Stimulated activated CD8-positive, alpha-beta memory T cell treated with anti-CD3 and anti-CD28 coated beads, Interleukin-4, amount 100 ng/mL, for 24 hours (primary cell): ENCODE data around the gene PRPF6.

Experiments used
- DNase-seq: peaks from one replicate; pipeline ENCODE4 v3.0.0-alpha.2; 2020; ENCODE audit warnings: low read depth

The PRPF6 gene

DNA sequence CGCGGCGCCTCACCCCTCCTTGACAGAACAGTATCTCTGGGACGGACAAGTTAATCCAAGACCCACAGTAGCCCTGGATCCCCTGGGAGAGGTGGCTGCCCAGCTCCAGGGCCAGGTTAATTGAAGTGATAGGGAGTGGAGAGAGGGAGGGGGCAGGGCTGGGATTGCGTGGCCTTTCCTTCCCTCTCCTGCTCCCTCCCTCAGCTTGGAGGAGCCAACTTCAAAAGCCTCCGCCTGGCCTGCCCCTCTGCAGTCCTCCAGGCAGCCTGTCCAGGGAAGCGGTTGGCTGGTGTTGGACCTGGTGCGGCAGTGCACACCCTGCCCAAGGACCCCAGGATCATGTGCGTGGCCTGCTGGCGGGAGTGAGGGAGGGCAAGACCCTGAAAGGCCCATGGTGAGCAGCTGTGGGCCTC lies 55.0 kb downstream of the PRPF6 start, which contains the start of gene C20orf204:
Gene C20orf204 (plus strand): TSS at position 250 of the 413 bp plus-strand sequence. CDS start 142 bp downstream, at position 392.
- no peak for DNase-seq

DNA sequence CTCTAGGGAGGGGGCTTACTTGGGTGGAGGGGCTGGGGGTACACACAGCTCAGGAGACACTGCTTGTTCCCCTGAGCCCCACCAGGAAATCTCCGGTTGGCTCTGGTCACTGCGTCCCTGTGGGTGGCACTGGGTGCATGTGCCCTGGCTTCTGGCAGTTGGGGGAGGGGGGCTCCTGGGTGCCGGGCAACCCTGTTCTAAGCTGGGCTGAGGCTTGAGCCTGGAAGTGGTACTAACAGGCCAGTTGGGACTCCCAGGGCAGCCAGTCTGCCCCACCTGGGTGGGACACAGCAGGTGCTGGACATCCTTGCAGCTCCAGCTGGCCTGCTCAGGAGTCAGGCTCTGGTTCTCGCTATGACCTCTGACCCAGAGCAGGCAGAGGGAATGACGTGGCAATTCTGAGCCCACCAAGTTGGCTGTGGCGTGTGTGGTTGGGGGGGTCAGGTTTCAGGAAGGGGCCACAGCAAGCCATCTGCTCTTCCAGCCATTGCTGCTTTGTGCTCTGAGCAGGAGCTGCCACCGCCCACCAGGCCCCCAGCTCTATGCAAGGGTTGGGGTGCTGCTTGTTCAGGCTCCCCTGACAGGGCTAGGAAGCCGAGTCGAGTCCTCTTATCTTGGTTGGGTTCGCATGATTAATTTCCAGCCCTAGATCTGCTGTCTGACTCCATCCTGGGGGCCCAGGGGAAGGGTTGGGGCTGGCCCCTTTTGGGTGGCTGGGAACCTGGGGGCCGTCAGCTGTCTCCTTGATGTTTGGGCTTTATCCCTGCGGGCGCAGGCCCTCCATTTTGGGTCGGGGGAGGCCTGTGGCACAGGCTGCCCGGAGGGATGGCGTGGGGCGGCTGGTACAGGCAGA lies 55.6 kb downstream of the PRPF6 start:
- DNase-seq = no peak

DNA sequence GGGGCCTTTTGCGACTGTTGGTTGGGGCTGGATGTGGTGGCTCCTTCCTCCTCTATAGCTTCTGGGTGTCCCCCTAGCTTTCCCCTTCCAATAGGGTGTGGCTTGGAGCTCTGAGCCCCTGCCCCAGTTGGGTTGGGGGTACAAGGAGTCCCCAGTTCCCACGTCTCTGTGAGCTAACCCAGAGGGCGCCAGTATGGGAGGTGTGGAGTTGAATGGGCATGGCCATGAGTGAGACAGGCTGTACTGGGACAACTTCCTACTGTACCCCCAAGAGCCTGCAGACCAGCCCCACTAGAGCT lies 56.2 kb downstream of the PRPF6 start:
- no peak for DNase-seq

DNA sequence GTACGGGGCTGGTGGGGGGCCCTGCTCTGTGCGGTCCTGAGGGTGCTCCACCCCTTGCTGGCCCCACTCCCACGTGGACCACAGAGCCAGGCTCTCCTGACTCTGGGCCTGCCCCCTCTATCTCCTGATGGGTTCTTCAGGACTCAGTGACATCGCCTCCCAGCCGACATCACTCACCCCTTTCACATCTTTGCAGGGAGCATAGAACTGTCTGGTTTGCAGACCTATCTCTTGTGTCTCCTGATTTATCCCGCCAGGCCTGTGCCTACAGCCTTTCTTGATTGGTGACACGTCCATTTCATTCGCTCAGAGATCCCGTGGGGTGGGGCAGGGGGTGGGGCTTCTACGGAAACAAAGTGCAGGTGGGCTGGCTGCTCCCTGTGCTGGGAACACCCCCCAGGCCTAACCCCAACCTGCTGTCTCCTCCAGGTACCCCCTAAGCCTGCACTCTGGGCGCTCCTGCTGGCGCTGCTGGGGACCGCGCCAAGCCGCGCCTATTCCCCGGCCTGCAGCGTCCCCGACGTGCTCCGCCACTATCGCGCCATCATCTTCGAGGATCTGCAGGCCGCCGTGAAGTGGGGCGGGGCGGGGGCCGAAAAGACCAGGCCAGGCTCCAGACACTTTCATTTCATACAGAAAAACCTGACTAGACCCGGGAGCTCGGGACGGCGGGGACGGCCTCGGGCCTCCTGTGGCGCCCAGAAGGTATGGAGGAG lies 56.7 kb downstream of the PRPF6 start:
- DNase-seq = no peak

DNA sequence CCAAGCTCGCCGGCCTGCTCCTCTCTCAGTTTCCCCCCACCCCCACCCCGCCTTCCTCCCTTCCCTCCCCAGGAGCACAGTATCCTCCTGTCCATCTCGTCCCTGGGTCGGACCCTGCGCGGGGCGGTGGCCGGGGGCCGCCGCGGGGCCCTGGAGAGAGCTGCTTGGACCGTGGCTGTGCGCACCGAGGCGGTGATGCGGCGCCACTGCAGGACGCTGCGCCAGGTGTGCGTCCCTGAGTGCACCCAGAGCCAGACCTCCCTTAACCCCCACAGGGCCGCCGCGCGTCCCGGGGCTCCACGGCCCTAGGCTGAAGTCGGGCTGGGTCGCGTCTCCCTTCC lies 57.3 kb downstream of the PRPF6 start:
- DNase-seq = no peak

DNA sequence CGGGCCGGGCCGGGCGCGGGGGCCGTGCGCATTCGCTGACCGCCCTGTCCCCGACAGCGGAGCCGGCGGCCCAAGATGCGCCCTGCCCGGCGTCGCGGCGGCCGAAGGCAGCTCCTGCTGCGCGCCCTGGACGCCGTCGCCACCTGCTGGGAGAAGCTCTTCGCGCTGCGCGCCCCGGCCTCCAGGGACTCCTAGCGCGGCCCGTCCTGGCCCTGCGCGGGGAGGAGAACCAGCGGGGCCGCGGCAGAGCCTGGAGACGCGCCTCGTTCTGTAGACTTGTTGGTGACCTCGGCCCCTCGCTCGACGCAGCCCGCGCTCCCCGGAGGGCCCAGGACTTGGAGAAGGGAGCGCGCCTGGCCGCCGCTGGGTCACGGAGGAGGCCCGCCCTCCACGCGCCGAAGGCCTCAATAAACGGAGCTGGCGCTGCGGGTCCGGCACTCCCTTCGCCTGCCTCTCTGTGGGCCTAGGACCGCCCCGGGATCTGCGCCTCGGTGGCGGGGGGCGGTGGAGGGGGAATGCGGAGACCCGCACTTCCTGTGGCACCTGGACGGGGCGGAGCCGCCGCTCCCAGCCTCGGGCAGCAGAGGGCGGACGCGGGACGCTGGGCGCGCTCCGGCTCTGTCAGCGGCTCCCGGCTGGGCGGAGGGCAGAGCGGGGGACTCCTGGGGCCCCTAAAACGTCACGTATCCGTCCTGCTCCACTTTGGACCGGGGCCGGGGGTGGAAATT lies 57.8 kb downstream of the PRPF6 start:
- peak; percentile 63 for DNase-seq

DNA sequence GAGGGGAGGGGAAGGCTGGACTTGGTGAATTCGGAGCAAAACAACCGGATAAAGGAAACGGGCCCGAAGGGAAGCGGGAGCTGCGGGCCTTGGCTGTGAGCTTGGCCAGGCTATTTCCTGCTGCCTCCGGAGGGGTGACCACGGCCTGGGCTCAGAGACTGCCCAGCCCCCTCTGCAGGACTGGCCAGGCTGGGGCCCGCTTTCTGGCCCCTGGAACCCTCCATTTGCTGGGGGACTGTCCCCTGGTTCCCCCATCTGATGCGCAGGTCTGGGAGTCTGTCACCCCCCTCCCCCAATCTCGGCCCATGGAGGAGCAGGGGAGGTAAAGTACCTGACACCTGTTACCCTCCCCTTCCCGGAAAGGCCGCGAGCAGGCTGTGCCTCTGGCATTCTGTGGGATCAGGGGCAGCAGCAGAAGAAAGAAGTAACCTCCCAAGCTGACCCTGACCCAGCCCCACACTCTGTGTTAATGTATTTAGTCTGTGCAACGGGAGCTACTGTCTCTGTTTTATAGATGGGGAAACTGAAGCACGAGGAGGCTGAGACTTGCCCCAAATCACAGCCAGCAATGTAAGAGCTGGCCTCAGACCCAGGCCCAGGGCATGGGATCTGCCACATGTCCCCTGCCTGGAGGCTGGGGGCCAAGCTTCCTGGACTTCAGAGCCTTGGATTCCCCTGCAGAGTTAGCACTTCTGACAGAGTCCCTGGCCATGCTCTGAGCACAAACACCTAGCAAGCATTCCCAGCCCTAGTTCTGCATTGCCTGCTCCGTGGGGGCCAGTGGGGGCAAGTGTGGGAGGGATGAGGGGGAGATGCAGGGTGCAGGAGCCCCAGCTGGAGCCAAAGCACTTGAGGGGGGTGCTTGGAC lies 58.6 kb downstream of the PRPF6 start:
- no peak for DNase-seq

DNA sequence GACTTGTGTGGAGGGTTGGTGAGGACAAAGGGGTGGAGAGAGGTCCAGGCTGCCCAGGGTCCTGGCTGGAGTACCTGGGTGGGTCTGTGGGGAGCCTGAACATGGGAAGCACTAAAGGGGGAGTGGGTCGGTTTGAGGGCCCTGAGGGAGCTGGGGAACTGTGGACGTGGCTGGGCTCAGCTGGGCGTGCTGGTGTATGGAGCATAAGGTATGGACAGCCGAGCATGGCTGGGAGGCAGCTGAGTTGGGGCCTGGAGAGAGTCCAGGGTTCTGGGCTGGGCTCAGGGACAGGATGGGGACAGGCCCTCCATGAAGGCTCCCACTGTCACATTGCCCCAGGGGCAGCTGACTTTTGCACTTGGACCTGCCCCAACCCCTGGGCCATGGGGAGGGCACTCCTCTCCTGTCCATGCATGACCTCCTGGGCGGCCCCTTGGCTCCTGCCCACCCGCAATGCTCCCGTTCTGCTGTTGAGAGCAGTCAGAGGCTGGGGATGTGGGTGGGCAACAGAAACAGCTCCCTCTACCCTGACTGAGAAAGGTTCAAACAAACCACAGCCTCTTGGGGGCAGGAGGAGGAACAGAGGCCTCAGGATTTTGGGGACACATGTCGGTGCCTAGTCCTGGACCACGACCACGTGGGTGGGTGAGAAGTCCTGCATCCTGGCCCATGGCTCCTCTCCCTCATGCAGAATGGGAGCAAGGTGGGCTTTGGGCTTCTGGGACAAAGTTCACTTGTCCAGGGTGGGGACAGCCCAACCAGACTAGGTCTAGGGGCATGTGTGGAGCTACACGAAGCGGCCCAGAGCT lies 59.5 kb downstream of the PRPF6 start:
- DNase-seq = no peak

DNA sequence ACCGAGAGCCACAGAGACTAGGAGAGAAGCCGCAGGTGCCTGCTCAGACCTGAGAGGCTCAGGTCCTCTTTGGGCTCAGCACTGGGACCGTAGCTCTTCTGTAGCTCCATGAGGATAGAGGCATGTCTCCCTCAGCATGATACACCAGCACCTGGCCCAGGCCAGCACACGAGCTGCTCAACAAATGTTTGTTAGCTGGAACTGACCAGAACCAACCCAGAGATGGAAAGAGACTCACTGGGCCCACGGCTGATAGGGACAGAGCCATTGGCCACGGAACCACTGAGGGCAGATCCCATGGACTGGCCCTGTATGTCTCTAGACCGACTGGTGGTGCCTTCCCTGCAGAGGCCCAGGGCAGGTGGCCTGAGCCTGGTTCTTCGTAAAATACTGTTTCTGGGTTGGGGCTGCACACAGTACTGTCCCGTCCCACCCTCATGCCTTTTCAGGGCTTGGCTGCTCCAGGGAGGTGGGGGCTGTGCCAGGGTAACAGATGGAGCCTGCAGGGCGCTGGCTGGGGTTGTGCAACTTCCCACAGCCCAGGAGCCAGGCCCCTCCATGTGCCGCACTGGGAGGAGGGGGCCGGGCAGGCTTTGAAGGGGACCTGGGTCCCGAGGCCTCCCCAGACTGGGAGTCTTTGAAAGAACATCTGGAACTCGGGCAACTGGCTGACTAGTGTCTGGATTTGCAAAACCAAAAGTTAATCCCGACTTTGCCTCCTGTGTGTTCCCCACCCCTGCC lies 60.3 kb downstream of the PRPF6 start:
- no peak for DNase-seq

DNA sequence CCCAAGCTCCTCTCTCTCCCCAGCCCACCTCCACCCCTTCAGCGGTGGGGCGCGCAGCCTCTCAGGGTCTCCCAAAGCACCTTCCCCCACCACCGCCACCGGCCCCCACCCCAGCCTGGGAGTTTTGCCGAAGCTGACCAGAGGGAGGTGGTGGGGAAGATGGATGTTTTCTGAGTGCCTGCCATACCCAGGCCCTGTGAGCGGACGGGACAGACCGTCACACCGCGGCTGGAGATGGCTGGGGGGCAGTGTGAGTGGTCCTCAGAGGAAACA lies 60.8 kb downstream of the PRPF6 start:
- no peak for DNase-seq

DNA sequence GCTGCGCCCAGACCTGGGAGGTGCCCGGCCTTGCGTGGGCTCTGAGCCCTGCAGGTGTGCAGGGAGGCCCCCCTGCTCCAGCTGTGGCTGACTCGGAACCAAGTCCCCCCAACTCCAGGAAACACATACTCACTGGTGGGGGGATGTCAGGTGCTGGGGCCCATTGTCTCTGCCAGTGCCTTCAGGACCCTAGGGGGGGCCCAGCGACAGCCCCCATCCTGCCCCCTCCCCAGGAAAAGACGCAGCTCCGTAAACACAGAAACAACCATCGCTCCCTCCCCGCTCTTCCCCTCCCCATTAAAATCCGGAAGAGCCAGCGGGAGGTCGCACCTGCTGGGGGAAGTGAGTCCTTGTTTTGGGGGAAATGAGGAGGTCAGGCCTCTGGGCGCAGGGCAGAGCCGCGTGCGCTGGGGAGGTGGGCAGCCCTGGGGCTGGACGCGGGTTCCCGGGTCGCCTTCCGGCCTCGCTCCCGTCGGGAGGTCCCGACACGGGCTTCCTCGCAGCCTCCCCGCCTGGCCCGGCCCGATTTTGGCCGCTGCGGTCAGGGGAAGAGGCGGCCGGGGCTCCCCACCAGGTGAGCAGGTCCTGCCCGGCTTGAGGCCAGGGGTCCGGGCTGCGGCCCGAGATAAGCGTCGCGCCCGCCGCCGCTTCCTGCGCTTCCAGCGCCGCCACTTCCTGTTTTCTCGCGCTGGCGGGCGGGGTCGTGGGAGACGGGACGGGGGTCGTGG lies 61.3 kb downstream of the PRPF6 start:
- DNase-seq = no peak

DNA sequence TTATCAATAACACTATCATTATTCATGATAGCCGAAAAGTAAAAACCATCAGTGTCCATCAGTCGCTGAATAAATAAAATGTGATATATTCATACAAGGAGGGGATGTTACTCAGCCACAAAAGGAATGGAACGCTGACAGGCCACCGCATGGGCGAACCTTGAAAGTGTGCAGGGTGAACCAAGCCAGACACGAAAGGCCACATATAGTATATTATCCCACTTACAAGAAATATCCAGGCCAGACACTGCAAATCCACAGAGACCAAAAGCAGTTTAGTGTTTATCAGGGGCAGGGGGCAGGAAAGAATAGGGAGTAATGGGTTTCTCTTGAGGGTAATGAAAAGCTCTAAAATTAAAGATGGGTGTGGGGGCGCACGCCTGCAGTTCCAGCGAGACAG lies 62.8 kb downstream of the PRPF6 start:
- DNase-seq = no peak

DNA sequence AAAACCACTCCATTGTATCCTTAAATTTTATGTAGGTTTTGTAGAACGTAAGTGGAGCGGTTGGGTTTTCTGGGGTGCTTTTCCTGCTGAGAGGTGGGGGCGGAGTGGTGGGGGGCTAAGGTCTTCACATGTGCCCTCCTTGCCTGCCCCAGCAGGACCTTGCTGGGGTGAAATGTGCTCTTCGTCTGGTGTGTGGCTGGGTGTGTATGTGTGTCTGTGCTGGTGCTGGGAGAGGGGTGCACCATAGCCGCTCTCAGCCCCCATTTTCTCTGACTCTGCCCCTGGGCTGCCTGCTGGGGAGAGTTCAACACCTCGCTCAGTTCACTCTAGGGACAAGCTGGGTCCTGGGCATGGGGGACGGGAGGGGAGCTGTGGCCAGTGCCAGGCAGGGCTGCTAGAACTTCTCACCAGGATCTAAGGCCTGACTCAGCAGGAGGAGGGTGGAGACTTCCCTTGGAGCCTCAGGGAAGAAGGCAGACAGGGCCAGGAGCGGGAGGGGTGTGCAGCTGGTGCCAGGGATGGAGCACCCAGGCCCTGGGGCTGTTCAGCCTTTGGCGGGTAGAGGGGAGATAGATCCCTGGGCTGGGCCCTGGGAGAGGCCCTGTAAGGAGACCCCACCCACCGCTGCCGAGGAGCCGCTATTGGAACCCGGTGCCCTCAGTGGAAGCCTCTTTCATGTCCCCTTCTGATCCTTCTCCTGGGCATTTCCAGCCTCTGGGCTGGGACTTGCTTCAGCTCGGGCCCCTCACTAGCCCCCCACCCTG lies 63.7 kb downstream of the PRPF6 start:
- no peak for DNase-seq

DNA sequence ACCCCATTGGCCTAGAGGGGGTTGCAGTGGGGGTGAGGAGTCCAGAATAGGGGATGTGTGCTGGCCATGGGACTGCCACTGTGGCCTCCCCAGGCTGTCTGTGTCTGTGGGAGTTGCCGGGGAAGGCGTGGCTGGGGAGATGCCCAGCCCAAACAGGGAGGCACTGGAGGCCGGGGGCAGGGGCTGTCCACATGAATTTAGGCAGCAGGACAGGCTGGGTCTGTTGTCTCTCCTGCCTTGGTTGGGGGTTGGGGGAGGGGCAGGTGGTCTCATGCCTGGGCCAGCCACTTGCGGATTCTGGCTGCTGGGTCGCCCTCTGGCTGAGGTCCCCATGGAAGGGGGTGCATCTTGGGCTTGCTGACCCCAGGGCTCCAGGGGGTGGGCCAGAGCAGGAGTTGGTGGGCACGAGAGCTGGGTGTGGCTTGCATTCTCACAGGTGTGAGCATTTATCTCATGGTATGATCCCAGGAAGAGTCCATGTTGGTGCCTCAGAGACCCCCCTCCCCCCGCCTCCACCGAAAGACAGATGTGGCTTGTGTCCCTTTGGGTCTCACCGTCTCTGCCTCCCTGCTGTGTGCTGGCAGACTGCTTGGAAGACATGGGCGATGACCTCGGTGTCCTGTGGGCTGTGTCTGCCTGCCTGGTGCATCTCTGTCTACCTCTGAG lies 64.5 kb downstream of the PRPF6 start:
- no peak for DNase-seq

DNA sequence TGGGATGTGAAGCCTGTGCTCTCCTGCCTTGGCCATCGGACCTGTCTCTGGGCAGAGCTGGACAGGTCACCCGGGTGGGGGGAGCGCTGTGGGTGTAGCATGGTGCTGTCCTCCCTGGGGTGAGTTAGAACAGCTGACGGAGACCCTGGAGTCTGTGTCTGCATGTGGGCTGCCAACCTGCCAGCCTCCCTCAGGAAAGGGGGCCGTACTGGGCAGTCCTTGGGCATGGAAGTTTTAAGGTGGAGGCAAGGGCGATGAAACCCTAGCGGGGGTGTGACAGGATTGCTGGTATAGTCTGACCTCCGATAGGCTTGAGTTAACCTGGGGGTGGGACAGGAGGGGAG lies 66.1 kb downstream of the PRPF6 start:
- DNase-seq = no peak

DNA sequence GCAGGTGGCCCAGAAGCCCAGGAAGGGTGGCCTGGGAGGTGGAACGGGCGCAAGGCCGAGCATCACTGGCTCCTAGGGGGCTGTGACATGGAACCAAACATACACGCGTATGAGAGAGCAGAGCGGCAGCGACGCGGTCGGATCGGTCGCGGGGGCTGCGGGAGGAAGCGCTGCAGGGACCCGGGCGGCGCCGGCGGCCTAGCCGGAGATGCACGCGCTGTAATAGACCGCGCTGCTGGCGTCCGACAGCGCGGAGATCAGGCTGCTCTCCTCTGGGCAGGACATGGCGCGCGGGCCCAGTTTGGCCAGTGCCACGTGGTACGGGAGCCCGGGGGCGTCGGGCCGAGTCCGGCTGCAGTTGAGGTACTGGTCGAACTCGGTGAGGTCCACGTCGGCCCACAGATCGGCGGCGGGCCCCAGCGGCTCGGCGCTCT lies 67.1 kb downstream of the PRPF6 start:
- no peak for DNase-seq

DNA sequence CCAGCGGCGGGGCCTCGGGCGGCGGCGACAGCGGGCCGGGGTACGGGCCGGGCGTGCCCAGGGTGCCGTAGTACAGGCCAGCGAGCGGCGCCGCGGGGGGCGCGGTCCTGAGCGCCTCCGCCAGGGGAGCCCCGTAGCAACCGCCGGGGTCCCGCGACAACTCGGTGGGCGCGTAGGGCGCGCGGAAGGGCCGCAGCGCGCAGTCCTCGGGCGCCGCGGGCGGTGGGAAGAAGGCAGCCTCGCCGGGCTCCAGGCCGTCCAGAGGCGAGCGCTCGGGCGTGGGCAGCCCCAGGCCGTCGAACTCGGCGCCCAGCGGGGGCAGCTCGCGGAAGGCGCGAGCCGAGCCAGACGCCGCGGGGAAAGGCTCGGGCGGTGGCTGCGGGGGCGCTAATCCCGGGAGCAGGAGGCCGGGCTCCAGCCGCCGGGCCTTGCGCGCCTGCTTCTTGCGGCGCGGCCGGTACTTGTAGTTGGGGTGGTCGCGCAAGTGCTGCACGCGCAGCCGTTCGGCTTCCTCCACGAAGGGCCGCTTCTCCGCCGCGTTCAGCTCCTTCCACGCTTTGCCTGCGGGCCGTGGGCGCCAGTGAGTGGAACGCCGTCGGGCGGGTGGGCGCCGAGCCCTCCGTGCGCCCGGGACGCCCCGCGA lies 67.6 kb downstream of the PRPF6 start:
- DNase-seq = no peak
